ENCODE data around the gene MAGI2. TPM values are rescaled to one million over a fixed set of nuclear protein-coding genes. Genes with fewer than 3 reads are reported as not detected.

MAGI2 gene
- total RNA-seq, 6 experiments from 2014 or later = 7.1 to 9.8 (median 8.5) TPM

DNA sequence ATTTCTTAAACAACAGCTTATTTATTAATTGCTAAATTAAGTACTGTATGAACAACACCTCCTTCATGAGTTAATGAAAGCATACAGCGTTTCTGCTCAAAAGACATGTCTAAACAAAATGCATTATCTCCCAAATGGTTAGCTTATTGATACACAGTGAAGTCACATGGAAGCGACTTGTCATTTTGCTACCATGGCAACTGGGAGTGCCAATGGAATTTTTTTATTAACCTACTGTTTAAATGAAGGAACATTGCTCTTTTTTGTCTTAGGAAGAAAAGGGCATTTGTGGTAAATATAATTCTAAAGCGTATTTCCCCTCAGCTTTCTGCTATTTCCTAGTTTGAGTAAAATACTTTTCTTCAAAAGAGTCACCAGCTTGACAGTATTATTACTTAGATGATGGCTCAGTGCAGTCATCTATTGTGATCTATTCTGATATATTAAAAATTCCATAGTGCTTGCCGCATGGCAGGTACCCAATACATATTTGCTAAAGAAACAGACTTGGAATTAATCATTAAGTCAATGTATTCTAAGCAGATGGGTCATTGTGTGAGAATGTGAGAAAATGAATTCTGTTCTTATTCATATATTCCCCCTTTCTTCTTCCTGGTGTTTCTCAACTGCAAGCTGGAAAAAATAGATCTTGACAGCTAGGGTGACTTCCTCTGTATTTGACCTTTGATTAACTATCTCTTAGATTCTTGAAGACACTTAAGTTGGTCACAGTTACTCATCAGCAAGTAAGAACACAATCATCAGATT, 818.3 kb downstream of the MAGI2 start:
- Mint-ChIP-seq H3K4me3 (no peak overlapping the region), H3K36me3 (ENCODE audit: low read depth) (peaks cover 8% of the 10 kb centered on the region), H3K27me3 (ENCODE audit: insufficient read depth) (no peaks in the 10 kb centered on the region; the same call in 1 of the 2 replicates), H3K27ac (no peak overlapping the region), H3K9me3 (no peaks in the 10 kb centered on the region), H3K4me1 (ENCODE audit: low read depth) (peaks cover 31% of the 10 kb centered on the region)
- TF ChIP-seq, protein P1, sequence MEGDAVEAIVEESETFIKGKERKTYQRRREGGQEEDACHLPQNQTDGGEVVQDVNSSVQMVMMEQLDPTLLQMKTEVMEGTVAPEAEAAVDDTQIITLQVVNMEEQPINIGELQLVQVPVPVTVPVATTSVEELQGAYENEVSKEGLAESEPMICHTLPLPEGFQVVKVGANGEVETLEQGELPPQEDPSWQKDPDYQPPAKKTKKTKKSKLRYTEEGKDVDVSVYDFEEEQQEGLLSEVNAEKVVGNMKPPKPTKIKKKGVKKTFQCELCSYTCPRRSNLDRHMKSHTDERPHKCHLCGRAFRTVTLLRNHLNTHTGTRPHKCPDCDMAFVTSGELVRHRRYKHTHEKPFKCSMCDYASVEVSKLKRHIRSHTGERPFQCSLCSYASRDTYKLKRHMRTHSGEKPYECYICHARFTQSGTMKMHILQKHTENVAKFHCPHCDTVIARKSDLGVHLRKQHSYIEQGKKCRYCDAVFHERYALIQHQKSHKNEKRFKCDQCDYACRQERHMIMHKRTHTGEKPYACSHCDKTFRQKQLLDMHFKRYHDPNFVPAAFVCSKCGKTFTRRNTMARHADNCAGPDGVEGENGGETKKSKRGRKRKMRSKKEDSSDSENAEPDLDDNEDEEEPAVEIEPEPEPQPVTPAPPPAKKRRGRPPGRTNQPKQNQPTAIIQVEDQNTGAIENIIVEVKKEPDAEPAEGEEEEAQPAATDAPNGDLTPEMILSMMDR (IDR thresholded peaks at IDR 0.05) = no peak
- DNase-seq = peak; percentile 9

DNA sequence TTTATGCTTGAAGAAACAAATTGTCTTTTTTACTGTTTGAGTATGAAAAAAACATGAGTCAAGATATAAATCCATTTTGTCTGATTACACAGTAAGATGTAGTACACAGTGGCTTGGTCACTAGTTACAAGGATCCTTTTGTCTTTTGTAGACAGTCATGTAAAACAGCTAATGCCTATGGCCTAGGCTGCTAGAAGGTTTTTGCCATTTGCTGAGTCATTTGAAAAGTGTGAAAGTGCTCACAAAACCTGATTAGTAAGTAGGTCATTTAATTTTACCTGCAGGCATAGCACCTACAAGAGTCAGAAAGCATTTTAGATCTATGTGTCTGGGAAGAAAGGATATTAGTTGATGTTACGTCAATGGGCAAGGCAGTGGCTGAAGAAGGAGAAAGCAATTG, 819.4 kb downstream of the MAGI2 start:
- Mint-ChIP-seq H3K36me3 (ENCODE audit: low read depth) (peaks cover 8% of the 10 kb centered on the region), H3K4me3 (no peak overlapping the region), H3K27me3 (ENCODE audit: insufficient read depth) (no peaks in the 10 kb centered on the region; the same call in 1 of the 2 replicates), H3K27ac (no peak overlapping the region), H3K4me1 (ENCODE audit: low read depth) (peaks cover 24% of the 10 kb centered on the region), H3K9me3 (no peaks in the 10 kb centered on the region)
- DNase-seq = no peak
- TF ChIP-seq, protein P1 (IDR thresholded peaks at IDR 0.05) = no peak

DNA sequence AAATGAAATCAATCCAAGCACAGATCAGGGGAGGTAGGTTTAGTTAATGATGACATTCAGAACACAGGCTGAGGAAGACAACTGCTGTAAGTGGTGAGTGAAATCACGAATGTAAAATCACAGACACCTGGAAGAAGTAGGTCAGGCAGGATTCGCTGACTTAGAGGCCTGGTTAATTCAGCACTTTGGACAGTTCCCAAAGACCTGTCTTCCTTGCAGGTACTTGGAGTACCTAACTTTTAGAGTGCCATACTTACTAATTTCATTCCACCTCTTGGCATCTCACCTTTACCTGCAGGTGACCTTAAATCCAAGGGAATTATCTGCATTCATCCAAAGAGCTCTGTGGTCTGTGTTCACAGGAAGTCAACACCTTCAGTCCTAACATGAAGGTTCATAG, 832.5 kb downstream of the MAGI2 start:
- no peak for DNase-seq
- Mint-ChIP-seq H3K4me1 (ENCODE audit: low read depth) (no peaks in the 10 kb centered on the region), H3K27me3 (ENCODE audit: insufficient read depth) (no peaks in the 10 kb centered on the region; the same call in 1 of the 2 replicates), H3K36me3 (ENCODE audit: low read depth) (peaks cover 10% of the 10 kb centered on the region), H3K9me3 (no peaks in the 10 kb centered on the region), H3K4me3 (no peak overlapping the region), H3K27ac (no peak overlapping the region)
- TF ChIP-seq, protein P1 (IDR thresholded peaks at IDR 0.05) = no peak

DNA sequence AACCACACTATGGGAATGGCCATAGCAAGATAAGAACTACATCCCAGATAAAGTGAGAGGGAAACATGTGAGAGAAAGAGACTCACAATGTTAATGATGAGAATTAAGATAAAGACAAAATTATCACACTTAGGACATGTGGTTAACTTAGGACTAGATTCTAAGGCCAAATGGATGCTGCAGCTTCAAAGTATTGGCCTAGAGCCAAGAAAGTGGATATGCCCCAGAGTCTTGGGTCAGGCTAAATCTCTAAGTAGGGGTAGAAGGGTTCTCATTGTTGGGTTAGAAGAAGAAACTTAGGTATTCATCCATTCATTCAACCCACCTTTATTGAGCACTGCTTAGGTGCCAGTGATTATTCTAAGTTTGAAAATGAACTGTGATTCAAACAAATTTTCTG, 836.9 kb downstream of the MAGI2 start:
- no peak for DNase-seq
- Mint-ChIP-seq H3K4me1 (ENCODE audit: low read depth) (0 out of 2 replicates have a peak, but pooled peaks cover 4% of the 10 kb centered on the region), H3K36me3 (ENCODE audit: low read depth) (no peaks in the 10 kb centered on the region), H3K27me3 (ENCODE audit: insufficient read depth) (no peaks in the 10 kb centered on the region; the same call in 1 of the 2 replicates), H3K9me3 (no peaks in the 10 kb centered on the region), H3K4me3 (no peak overlapping the region), H3K27ac (no peak overlapping the region)
- TF ChIP-seq, protein P1 (IDR thresholded peaks at IDR 0.05) = no peak

DNA sequence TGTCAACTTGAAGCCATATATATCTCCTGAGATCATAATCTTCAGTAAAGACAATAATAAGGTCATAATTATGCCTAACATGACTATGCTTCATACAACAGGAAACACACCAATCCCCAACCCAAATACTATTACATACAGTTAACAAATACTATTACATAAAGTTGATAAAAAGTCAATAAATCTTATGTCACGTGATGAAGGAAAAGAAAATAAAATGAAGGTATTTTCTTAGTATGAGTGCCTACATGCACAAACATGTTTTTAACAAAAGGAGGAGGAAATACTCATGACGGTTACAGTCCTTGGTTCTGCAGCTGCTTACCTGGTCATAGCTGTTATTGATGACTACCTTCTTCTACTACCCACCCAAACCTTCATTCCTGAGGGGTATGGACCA, 844.2 kb downstream of the MAGI2 start:
- H3K4me1 Mint-ChIP-seq (ENCODE audit: low read depth) = no peaks in the 10 kb centered on the region
- no peaks in the 10 kb centered on the region for H3K9me3 Mint-ChIP-seq
- TF ChIP-seq, protein P1 (IDR thresholded peaks at IDR 0.05) = no peak
- no peaks in the 10 kb centered on the region for H3K27me3 Mint-ChIP-seq (ENCODE audit: insufficient read depth)
- no peak overlapping the region for H3K27ac Mint-ChIP-seq
- no peak for DNase-seq
- H3K4me3 Mint-ChIP-seq = no peak overlapping the region
- H3K36me3 Mint-ChIP-seq (ENCODE audit: low read depth) = no peaks in the 10 kb centered on the region

Measured in HFFc6 (cell line).